ENCODE results near the gene PXDN.
"Not testable (repeated sequence)": the region's sequence is repeated elsewhere in the genome, so short reads cannot be mapped to it uniquely, and the experiment has no call there.

The PXDN gene

GRCh38 chr2:1744446-1745170 lies at the start of gene PXDN:
Gene PXDN (minus strand): TSS chr2:1744515. CDS start chr2:1744455, 60 bp downstream.
- DNase-seq (ENCODE audit: low read depth, low spot score): no peak

- DNase-seq (ENCODE audit: low read depth, low spot score): no peak
These were observed 49.6 kb upstream of the PXDN start for GRCh38 chr2:1793868-1794445.

GRCh38 chr2:1793001-1793867 lies 48.9 kb upstream of the PXDN start:
- DNase-seq (ENCODE audit: low read depth, low spot score): no peak

- DNase-seq (ENCODE audit: low read depth, low spot score): no peak
These were observed 47.5 kb upstream of the PXDN start for GRCh38 chr2:1791685-1792435.

GRCh38 chr2:1791006-1791605 lies 46.8 kb upstream of the PXDN start:
- no peak for DNase-seq (ENCODE audit: low read depth, low spot score)

- no peak for DNase-seq (ENCODE audit: low read depth, low spot score)
These were observed 46.2 kb upstream of the PXDN start for GRCh38 chr2:1790473-1790872.

- no peak for DNase-seq (ENCODE audit: low read depth, low spot score)
These were observed 45.3 kb upstream of the PXDN start for GRCh38 chr2:1789610-1790009.

- peak; percentile 48 for DNase-seq (ENCODE audit: low read depth, low spot score)
These were observed 44.2 kb upstream of the PXDN start for GRCh38 chr2:1788478-1788959.

- no peak for DNase-seq (ENCODE audit: low read depth, low spot score)
These were observed 43.6 kb upstream of the PXDN start for GRCh38 chr2:1787755-1788477.

- DNase-seq (ENCODE audit: low read depth, low spot score): no peak
These were observed 40.8 kb upstream of the PXDN start for GRCh38 chr2:1784986-1785617.

- DNase-seq (ENCODE audit: low read depth, low spot score): no peak
These were observed 39.8 kb upstream of the PXDN start for GRCh38 chr2:1784087-1784486.

- DNase-seq (ENCODE audit: low read depth, low spot score): no peak
These were observed 38.2 kb upstream of the PXDN start for GRCh38 chr2:1782514-1782913.

- DNase-seq (ENCODE audit: low read depth, low spot score): no peak
These were observed 37.2 kb upstream of the PXDN start for GRCh38 chr2:1781291-1782080.

- no peak for DNase-seq (ENCODE audit: low read depth, low spot score)
These were observed 36.4 kb upstream of the PXDN start for GRCh38 chr2:1780693-1781092.

- DNase-seq (ENCODE audit: low read depth, low spot score): not testable (repeated sequence)
These were observed 35.7 kb upstream of the PXDN start for GRCh38 chr2:1780054-1780453.

GRCh38 chr2:1778566-1778965 lies 34.3 kb upstream of the PXDN start:
- no peak for DNase-seq (ENCODE audit: low read depth, low spot score)

- no peak for DNase-seq (ENCODE audit: low read depth, low spot score)
These were observed 33.5 kb upstream of the PXDN start for GRCh38 chr2:1777781-1778180.

GRCh38 chr2:1777156-1777555 lies 32.8 kb upstream of the PXDN start:
- no peak for DNase-seq (ENCODE audit: low read depth, low spot score)

GRCh38 chr2:1775511-1776035 lies 31.3 kb upstream of the PXDN start:
- peak; percentile 65 for DNase-seq (ENCODE audit: low read depth, low spot score)
